Loucy (cell line): Measurements from ENCODE around the gene ALDH1L1.

Source experiments
- EZH2phosphoT487 ChIP-seq: fragments of 200-600 bp; IDR thresholded peaks from 2 replicates; pipeline ENCODE4 v1.6.1; 2018; ENCODE audit warnings: antibody characterized with exemption, mild to moderate bottlenecking, moderate library complexity, borderline replicate concordance
- TF ChIP-seq, protein P1 (sequence below): fragments of 200-600 bp; sonication (generic); conservative IDR thresholded peaks from 2 replicates; pipeline ENCODE4 v1.5.1; 2014; ENCODE audit warnings: mild to moderate bottlenecking, antibody characterized with exemption, low read length

DNA sequence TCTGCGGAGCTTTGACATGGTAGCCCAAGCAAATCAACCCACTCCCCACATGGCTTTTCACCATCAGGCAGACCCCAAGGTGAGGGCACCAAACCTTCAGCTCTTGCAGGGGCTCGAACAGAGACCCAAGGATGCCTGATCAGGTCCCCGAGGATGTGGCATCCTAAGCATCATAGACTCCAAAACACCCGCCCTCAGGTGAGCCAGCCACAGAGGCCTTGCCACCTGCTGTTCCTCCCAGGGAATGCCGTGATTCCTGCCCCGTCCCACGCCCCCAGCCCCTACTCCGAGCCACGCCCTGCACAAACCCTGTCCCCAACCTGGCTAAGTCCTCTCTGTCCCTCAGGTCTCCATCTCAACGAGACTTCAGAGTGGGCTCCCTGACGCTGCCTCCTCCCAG lies 61.8 kb downstream of the ALDH1L1 start:
- TF ChIP-seq, protein P1, sequence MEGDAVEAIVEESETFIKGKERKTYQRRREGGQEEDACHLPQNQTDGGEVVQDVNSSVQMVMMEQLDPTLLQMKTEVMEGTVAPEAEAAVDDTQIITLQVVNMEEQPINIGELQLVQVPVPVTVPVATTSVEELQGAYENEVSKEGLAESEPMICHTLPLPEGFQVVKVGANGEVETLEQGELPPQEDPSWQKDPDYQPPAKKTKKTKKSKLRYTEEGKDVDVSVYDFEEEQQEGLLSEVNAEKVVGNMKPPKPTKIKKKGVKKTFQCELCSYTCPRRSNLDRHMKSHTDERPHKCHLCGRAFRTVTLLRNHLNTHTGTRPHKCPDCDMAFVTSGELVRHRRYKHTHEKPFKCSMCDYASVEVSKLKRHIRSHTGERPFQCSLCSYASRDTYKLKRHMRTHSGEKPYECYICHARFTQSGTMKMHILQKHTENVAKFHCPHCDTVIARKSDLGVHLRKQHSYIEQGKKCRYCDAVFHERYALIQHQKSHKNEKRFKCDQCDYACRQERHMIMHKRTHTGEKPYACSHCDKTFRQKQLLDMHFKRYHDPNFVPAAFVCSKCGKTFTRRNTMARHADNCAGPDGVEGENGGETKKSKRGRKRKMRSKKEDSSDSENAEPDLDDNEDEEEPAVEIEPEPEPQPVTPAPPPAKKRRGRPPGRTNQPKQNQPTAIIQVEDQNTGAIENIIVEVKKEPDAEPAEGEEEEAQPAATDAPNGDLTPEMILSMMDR = no peak
- no peak for TF ChIP-seq EZH2phosphoT487
